Fibroblast of pulmonary artery (primary cell): ENCODE data around the gene TSPAN9.
A peak's percentile ranks its signal among the peaks of the same experiment; 100 is the strongest.

Experiments
- DNase-seq: peaks from one replicate; pipeline ENCODE4 v3.0.0-alpha.2; 2010; ENCODE audit warnings: low read depth
- H3K4me3 ChIP-seq: replicated peaks from 2 replicates; pipeline ENCODE4 v1.5.1; 2011; ENCODE audit warnings: low read depth, mild to moderate bottlenecking, control low read depth, low read length, moderate library complexity
- CTCF ChIP-seq: IDR thresholded peaks from 2 replicates; pipeline ENCODE4 v1.5.1; 2011; ENCODE audit warnings: mild to moderate bottlenecking, control low read depth, low read length, inconsistent platforms; ENCODE audit errors: missing control alignments

Gene TSPAN9

GRCh38 chr12:3034067-3034750 is 43.0 kb upstream of the TSPAN9 start:
- peak; percentile 77 for DNase-seq
- TF ChIP-seq CTCF = peak; percentile 83
- H3K4me3 ChIP-seq = no peak overlapping the region

- DNase-seq = peak; percentile 50
- TF ChIP-seq CTCF = no peak
- H3K4me3 ChIP-seq = no peak overlapping the region
Observed at GRCh38 chr12:3035171-3035570, 42.0 kb upstream of the TSPAN9 start.

GRCh38 chr12:3035815-3036702 is 41.1 kb upstream of the TSPAN9 start:
- peak; percentile 44 for DNase-seq
- no peak overlapping the region for H3K4me3 ChIP-seq
- peak; percentile 51 for TF ChIP-seq CTCF

- TF ChIP-seq CTCF = no peak
- no peak overlapping the region for H3K4me3 ChIP-seq
- no peak for DNase-seq
Observed at GRCh38 chr12:3036901-3037600, 40.1 kb upstream of the TSPAN9 start.

GRCh38 chr12:3038166-3038565 is 39.0 kb upstream of the TSPAN9 start:
- no peak overlapping the region for H3K4me3 ChIP-seq
- no peak for TF ChIP-seq CTCF
- no peak for DNase-seq

GRCh38 chr12:3038926-3039510 is 38.2 kb upstream of the TSPAN9 start:
- no peak overlapping the region for H3K4me3 ChIP-seq
- TF ChIP-seq CTCF = no peak

More at GRCh38 chr12:3038926-3039510, 38.2 kb upstream of the TSPAN9 start:
- DNase-seq = no peak
